Astrocyte of the cerebellum (primary cell): Measurements from ENCODE around the gene GDPD5.

Experiments
- DNase-seq: peaks from one replicate; pipeline ENCODE4 v3.0.0-alpha.2; 2011; ENCODE audit warnings: low read depth
- H3K4me3 ChIP-seq: 2 replicates; pipeline ENCODE4 v1.5.1; 2011; ENCODE audit warnings: mild to moderate bottlenecking, low read depth, low read length, moderate library complexity
- in situ Hi-C: cut with HindIII; loops from 2 replicates; pipeline ENCODE4 v1.10.0; 2017; ENCODE audit warnings: low sequenced_read_pairs
- TF ChIP-seq, protein P1 (sequence below): IDR thresholded peaks from 2 replicates; pipeline ENCODE4 v1.5.1; 2012; ENCODE audit warnings: low read length, low read depth, moderate library complexity, mild to moderate bottlenecking; ENCODE audit errors: missing control alignments

Gene GDPD5

GRCh38 chr11:75467881-75468280, 57.9 kb downstream of the GDPD5 start:
- TF ChIP-seq, protein P1, sequence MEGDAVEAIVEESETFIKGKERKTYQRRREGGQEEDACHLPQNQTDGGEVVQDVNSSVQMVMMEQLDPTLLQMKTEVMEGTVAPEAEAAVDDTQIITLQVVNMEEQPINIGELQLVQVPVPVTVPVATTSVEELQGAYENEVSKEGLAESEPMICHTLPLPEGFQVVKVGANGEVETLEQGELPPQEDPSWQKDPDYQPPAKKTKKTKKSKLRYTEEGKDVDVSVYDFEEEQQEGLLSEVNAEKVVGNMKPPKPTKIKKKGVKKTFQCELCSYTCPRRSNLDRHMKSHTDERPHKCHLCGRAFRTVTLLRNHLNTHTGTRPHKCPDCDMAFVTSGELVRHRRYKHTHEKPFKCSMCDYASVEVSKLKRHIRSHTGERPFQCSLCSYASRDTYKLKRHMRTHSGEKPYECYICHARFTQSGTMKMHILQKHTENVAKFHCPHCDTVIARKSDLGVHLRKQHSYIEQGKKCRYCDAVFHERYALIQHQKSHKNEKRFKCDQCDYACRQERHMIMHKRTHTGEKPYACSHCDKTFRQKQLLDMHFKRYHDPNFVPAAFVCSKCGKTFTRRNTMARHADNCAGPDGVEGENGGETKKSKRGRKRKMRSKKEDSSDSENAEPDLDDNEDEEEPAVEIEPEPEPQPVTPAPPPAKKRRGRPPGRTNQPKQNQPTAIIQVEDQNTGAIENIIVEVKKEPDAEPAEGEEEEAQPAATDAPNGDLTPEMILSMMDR: no peak
- no peak for DNase-seq
- in situ Hi-C loops: no loop called here

GRCh38 chr11:75467311-75467710, 58.4 kb downstream of the GDPD5 start:
- in situ Hi-C loops: no loop called here
- no peak overlapping the region for H3K4me3 ChIP-seq
- TF ChIP-seq, protein P1: no peak
- no peak for DNase-seq

More at GRCh38 chr11:75467881-75468280, 57.9 kb downstream of the GDPD5 start:
- no peak overlapping the region for H3K4me3 ChIP-seq

- H3K4me3 ChIP-seq: no peak overlapping the region
- TF ChIP-seq, protein P1: no peak
- in situ Hi-C loops: no loop called here
- DNase-seq: peak; percentile 49
Measured at GRCh38 chr11:75465701-75466531, 59.8 kb downstream of the GDPD5 start.

GRCh38 chr11:75463106-75463774, 62.5 kb downstream of the GDPD5 start:
- TF ChIP-seq, protein P1: no peak
- H3K4me3 ChIP-seq: no peak overlapping the region
- no peak for DNase-seq
- in situ Hi-C loops: no loop called here

GRCh38 chr11:75462117-75462653, 63.6 kb downstream of the GDPD5 start:
- TF ChIP-seq, protein P1: no peak
- in situ Hi-C loops: no loop called here
- peak; percentile 26 for DNase-seq
- H3K4me3 ChIP-seq: no peak overlapping the region

DNA sequence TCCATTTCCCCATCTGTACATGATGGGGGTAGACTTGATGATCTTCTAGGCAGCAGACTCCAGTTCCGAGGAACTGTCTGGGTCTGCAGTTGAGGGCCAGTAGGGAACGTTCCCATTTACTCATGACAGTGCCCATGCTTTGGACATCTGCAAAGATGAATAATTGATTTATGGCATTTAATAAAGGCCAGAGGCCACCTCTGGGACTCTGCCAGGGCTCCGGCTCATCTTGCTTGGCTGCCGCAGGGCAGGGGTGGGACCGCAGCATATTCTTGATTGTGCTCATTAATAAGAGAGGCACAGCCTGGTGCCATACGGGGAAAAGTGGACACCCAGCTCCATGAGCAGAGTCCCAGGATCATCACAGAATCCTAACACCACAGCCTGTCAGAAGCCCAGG, 64.6 kb downstream of the GDPD5 start:
- no peak for DNase-seq
- H3K4me3 ChIP-seq: no peak overlapping the region
- TF ChIP-seq, protein P1: no peak
- in situ Hi-C loops: no loop called here
